IPS DF 19.7 (cell line): Measurements from ENCODE around the gene BBS5.
"Not testable (repeated sequence)": the region's sequence is repeated elsewhere in the genome, so short reads cannot be mapped to it uniquely, and the experiment has no call there.

Experiments
- DNase-seq: peaks from one replicate; pipeline ENCODE4 v3.0.0-alpha.2; 2013; ENCODE audit warnings: low read depth, low spot score

BBS5 gene

GRCh38 chr2:169479257-169480078 lies at the start of gene BBS5:
TSS of gene BBS5 (plus strand) at chr2:169479494. CDS start at chr2:169479554, 60 bp downstream.
- peak; percentile 17 for DNase-seq

- DNase-seq = not testable (repeated sequence)
These were observed 47.5 kb upstream of the BBS5 start for GRCh38 chr2:169431772-169432171.

- not testable (repeated sequence) for DNase-seq
These were observed 45.1 kb upstream of the BBS5 start for GRCh38 chr2:169434236-169434635.

- DNase-seq = no peak
These were observed 40.7 kb upstream of the BBS5 start for GRCh38 chr2:169438466-169439072.

- no peak for DNase-seq
These were observed 39.4 kb upstream of the BBS5 start for GRCh38 chr2:169439900-169440299.

GRCh38 chr2:169446452-169446851 lies 32.8 kb upstream of the BBS5 start:
- no peak for DNase-seq

GRCh38 chr2:169448316-169448715 lies 31.0 kb upstream of the BBS5 start:
- DNase-seq = no peak

- no peak for DNase-seq
These were observed 30.4 kb upstream of the BBS5 start for GRCh38 chr2:169448865-169449264.

GRCh38 chr2:169452080-169452479 lies 27.2 kb upstream of the BBS5 start:
- DNase-seq = peak; percentile 17

- DNase-seq = not testable (repeated sequence)
These were observed 26.2 kb upstream of the BBS5 start for GRCh38 chr2:169453044-169453443.

GRCh38 chr2:169461143-169461542 lies 18.2 kb upstream of the BBS5 start:
- DNase-seq = no peak

GRCh38 chr2:169462896-169463695 lies 16.2 kb upstream of the BBS5 start:
- DNase-seq = no peak

GRCh38 chr2:169464466-169464865 lies 14.8 kb upstream of the BBS5 start:
- DNase-seq = no peak

- DNase-seq = no peak
These were observed 14.4 kb upstream of the BBS5 start for GRCh38 chr2:169464882-169465281.

GRCh38 chr2:169468841-169469240 lies 10.5 kb upstream of the BBS5 start:
- no peak for DNase-seq

GRCh38 chr2:169469952-169470572 lies 9.2 kb upstream of the BBS5 start:
- DNase-seq = no peak

GRCh38 chr2:169472249-169472648 lies 7.0 kb upstream of the BBS5 start:
- no peak for DNase-seq

- DNase-seq = no peak
These were observed 2.8 kb upstream of the BBS5 start for GRCh38 chr2:169476459-169476858.

- no peak for DNase-seq
These were observed 955 bp upstream of the BBS5 start for GRCh38 chr2:169478339-169478738.

GRCh38 chr2:169478745-169479256 lies 493 bp upstream of the BBS5 start:
- DNase-seq = no peak

GRCh38 chr2:169480079-169480465 lies 778 bp downstream of the BBS5 start:
- no peak for DNase-seq
